GM18499 (cell line): Measurements from ENCODE around the gene MEF2B.
"Not testable (repeated sequence)": the region's sequence is repeated elsewhere in the genome, so short reads cannot be mapped to it uniquely, and the experiment has no call there.

Experiments
- ATAC-seq: cut with Tn5 transposase; IDR thresholded peaks from one replicate; pipeline ENCODE4 v1.9.1; 2021; ENCODE audit warnings: moderate number of reproducible peaks; ENCODE audit not compliant: insufficient read depth, unreplicated experiment

MEF2B gene

GRCh38 chr19:19105365-19106055, 64.6 kb downstream of the MEF2B start:
- ATAC-seq: no peak

- ATAC-seq: no peak
Measured at GRCh38 chr19:19103167-19103566, 66.9 kb downstream of the MEF2B start.

GRCh38 chr19:19102566-19102965, 67.5 kb downstream of the MEF2B start:
- ATAC-seq: not testable (repeated sequence)

GRCh38 chr19:19101540-19101939, 68.5 kb downstream of the MEF2B start:
- ATAC-seq: no peak

GRCh38 chr19:19098703-19099632, 71.1 kb downstream of the MEF2B start:
- ATAC-seq: no peak

GRCh38 chr19:19098084-19098702, 71.9 kb downstream of the MEF2B start:
- ATAC-seq: no peak

GRCh38 chr19:19096641-19097627, 73.1 kb downstream of the MEF2B start:
- no peak for ATAC-seq

- no peak for ATAC-seq
Measured at GRCh38 chr19:19095691-19096090, 74.4 kb downstream of the MEF2B start.
